Stimulated activated CD8-positive, alpha-beta memory T cell treated with anti-CD3 and anti-CD28 coated beads, Interleukin-4, amount 100 ng/mL, for 24 hours (primary cell): ENCODE results near the gene DOCK11.

Experiments
- DNase-seq: peaks from one replicate; pipeline ENCODE4 v3.0.0-alpha.2; 2020; ENCODE audit warnings: low read depth

The DOCK11 gene

DNA sequence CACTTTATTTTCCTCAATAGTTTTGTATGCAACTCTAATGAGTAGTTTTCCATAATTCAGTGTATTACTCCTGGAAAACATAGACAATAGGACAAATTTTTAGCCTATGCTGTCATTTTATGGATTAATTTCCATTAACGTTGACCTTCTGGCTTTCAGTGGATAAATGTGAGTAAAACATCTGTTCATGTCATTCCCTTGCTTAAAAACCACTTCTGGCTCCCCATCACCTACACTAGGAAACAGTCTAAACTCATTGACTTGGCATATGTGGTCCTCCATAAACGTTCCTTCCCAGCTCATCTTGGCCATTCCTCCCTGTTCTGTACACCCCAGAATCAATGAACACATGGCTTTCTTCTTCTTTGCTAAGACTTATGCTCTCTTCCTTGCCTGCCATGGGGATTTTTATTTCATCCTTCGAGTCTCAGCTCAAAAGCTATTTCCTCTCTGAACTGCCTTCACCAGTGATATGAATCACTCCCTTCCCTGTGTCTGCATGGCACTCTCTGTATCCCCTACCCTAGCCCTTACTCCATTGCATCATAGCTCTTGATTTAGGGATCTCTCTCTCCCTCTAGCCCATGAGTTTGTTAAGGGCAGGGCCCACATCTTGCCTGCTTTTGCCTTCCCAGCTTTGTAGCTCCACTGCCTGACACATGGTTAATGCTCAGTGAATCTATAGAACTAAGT is 34.8 kb downstream of the DOCK11 start:
- DNase-seq, result no peak

- DNase-seq, result no peak
These were observed 39.3 kb downstream of the DOCK11 start for GRCh38 chrX:118534716-118535493.

- no peak for DNase-seq
These were observed 40.6 kb downstream of the DOCK11 start for GRCh38 chrX:118536204-118536603.

DNA sequence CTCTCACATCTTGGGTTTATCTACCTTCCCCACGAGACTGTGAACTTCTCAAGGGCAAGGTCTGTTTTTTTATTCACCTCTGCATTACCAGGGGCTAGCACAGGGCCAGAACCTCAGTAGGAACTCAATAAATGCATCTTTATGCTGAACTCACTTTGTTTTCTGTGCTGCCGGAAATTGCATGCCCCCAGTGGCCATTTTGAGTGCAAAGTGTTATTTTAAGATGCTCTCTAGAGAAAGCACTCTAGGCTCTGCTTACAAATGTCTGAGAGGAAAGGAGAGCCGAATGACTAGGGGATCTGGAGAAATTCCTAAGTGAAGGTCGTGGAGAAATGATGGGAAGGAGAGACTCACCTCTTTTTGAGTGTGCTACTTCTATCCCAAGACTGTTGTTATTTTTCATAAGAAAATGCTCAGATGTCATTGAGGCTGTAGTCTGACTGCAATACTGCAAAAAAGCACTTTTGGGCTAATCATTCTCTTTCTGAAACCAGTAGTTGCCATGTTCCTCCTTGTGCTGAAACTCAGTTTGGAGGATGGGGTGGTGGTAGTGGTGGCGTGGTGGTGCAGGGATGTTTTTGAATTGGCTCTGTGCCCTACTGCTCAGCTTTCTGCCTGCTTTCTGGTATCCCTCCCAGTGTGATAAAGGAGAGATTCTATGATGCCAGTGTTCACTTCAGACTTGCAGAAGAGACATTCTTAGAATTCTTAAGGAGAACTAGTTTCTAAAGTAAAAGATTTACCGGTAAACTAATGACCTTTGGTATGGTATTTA is 41.3 kb downstream of the DOCK11 start:
- no peak for DNase-seq

DNA sequence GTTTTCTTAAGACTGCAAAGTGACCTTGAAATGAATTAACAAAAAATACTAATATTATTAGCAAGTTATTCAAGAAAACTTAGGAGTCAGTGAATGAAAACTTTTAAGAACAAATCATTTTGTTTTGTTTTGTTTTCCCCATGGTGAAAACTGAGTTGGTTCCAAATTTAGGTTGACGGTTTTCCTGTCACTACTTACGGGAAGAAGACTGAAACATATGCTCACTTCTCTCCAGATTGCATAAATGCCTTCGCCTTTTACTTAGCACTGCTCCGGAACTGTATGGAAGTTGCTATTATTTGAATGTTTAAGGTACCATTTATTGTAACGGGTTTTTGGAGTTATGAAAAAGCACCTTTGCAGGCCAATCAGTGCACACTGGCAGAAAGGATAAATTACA is 42.8 kb downstream of the DOCK11 start:
- DNase-seq, result no peak

DNA sequence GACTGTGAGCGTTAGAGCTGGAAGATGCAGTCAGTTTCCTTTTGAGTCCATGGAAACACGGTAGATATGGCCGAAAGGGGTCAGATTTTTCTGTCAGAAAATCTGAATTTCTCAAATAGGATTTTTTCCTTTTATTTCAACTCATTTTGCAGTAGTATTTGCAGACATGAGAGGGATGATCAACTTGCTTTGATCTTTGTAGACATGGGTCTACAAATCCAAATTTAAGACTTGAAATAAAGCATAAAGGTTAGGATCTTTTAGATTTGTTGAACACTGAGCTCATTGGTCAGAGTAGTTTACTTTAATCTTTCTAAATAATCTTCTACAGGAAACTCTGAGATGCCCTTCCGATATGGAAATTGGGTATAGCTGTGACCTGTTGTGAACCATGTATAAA is 44.7 kb downstream of the DOCK11 start:
- DNase-seq, result no peak

GRCh38 chrX:118541482-118541881 is 45.9 kb downstream of the DOCK11 start:
- no peak for DNase-seq

GRCh38 chrX:118545510-118545909 is 49.9 kb downstream of the DOCK11 start:
- no peak for DNase-seq

DNA sequence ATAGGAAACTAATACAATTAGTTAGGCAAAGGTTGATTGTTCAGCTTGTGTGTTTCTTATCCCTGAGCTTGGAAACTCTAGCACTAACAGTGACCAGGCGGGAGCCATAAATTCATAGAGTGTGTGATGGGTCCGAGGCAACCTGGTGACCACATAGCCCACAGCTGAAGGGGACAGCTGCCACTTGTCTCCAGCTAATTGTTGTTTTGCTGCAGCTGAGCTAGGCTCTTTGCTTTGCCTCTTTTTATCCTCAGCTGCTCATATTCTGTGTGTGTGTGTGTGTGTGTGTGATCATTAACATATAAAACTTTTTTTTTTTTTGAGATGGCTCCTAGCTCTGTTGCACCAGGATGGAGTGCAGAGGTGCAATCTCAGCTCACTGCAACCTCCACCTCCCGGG is 53.2 kb downstream of the DOCK11 start:
- no peak for DNase-seq

DNA sequence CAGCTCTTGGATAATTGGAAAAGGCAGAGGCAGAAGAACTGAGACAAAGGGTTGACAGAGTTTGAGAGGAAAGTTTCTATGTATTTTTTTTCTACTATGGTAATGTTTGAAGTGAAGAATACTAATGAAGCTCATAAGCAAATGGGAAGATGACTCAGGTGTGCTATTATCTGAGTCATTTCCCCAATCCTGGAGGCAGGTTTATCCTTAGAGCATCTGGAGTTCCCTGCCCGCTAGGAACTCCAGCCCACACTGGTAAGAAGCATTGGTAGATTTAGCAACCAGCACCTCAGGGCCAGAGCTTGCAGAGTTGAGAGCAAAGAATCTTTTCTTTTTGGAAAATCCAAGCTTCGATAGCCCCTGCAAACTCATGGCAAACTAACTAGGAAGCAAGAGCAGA is 55.2 kb downstream of the DOCK11 start:
- DNase-seq, result no peak

DNA sequence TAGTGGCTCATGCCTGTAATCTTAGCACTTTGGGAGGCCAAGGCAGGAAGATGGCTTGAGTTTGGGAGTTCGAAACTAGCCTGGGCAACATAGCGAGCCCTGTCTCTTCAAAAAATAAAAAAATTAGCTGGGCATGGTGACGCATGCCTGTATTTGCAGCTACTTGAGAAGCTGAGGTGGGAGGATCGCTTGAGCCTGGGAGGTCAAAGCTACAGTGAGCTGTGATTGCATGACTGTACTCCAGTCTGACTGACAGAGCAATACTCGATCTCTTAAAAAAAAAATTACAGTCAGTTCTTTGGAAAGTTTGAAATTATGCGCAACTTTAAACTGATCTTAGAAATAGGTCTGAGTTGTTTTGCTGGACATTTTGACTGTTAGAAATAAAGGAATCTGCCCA is 55.8 kb downstream of the DOCK11 start:
- no peak for DNase-seq

- DNase-seq, result no peak
These were observed 56.7 kb downstream of the DOCK11 start for GRCh38 chrX:118552121-118552900.

DNA sequence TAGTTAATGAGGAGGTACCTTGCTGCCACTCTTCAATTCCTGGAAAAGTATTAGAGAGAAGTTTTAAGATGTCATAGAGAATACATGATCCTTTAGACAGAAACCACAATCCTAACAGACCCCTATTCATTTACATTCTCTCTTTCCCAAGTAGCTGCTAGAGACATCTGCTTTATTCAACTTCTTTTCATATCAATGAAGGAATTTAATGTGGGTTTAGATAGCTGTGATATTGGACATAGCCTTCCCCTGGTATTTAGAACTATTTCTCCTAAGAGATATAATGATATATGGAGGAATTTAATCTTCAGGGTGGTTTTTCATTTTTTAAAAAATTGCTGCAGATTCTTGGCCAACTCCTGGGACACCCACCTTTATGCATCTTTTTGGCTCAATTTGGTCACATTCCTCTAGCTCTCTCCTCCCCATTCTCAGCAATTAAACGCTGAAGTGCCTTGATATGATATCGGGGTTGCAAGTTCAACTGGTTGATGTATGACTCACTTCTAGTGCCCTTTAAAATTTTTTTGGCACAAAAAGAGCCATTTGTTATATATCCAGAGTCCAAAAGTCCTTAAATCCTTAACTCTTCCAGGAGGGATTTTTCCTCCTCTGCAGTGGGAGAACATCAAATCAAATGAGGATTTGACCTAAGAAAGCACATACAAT is 57.6 kb downstream of the DOCK11 start:
- DNase-seq, result no peak

GRCh38 chrX:118554511-118554910 is 58.9 kb downstream of the DOCK11 start:
- DNase-seq, result no peak

GRCh38 chrX:118558926-118559325 is 63.3 kb downstream of the DOCK11 start:
- DNase-seq, result no peak

DNA sequence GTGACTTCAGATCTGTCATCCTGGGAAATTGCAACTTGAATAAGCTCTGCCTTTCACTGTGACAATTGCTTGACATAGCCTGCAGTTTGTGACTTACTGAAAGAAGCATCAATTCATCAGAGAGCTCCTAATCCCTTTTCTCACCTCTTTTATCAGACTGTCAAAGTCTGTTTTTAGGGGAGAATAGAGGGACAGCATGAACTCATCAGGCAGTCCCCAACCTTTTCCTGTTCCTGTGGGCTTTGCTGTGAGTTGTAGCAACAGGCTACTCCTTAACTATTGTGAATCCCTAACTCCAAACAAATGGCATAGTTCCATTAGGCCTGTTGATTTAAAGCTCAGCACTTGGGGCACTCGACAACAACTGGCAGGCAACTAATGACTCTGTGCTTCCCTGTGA is 64.9 kb downstream of the DOCK11 start:
- no peak for DNase-seq

GRCh38 chrX:118562582-118563164 is 67.1 kb downstream of the DOCK11 start:
- DNase-seq, result no peak

DNA sequence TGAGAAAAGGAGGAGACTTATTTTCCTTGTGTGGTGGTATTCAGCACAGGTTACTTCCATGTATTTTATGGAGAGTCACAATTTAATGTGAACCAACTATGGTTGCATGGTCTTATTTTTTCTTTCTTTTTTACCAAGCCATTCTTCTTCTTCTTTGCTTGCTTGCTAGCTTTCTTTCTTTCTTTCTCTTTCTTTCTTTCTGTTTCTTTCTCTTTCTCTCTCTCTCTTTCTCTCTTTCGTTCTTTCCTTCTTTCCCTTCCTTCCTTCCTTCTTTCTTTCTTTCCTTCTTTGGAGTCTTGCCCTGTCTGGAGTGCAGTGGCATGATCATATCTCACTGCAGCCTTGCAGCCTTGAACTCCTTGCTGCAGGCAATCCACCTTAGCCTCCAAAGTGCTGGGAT is 68.9 kb downstream of the DOCK11 start:
- DNase-seq, result no peak

GRCh38 chrX:118565853-118566252 is 70.2 kb downstream of the DOCK11 start:
- no peak for DNase-seq

- DNase-seq, result no peak
These were observed 70.7 kb downstream of the DOCK11 start for GRCh38 chrX:118566359-118566758.

- no peak for DNase-seq
These were observed 74.1 kb downstream of the DOCK11 start for GRCh38 chrX:118569676-118570075.
